ENCODE results near the gene MGAT5.
A peak's percentile ranks its signal among the peaks of the same experiment; 100 is the strongest.

- TF ChIP-seq CTCF (conservative IDR thresholded peaks at IDR 0.05; ENCODE audit: low read length) (peak; percentile 86), EZH2phosphoT487 (IDR thresholded peaks at IDR 0.05; ENCODE audit: borderline replicate concordance, low read depth, low read length) (no peak)
Observed at GRCh38 chr2:134228493-134228903, 25.4 kb upstream of the MGAT5 start.
